Naive thymus-derived CD4-positive, alpha-beta T cell (primary cell): Measurements from ENCODE around the gene OXTR. TPM values are rescaled to one million over a fixed set of nuclear protein-coding genes. Genes with fewer than 3 reads are reported as not detected.

ENCODE experiments used
- ATAC-seq: fragments of 150-1000 bp; cut with Tn5 transposase; 2 replicates; pipeline ENCODE4 v1.10.0; 2021; ENCODE audit warnings: mild to moderate bottlenecking, moderate library complexity
- CTCF ChIA-PET: fragments of 350-600 bp; sonication (Branson Sonifier 250); formaldehyde crosslinking; loops from one replicate; lab custom pipeline; 2021; ENCODE audit warnings: antibody characterized with exemption; lab: Charles Lee
- POLR2A ChIA-PET: fragments of 350-600 bp; sonication (Branson Sonifier 250); formaldehyde crosslinking; loops from one replicate; lab custom pipeline; 2021; ENCODE audit warnings: antibody characterized with exemption, inconsistent platforms; lab: Charles Lee
- DNase-seq, 9 donors: peaks; one replicate each; pipeline versions ENCODE4 v3.0.0 to v3.0.0-alpha.2; 2020 to 2022; ENCODE audit warnings: mixed read lengths in 1 of 9
- H3K27ac ChIP-seq: one replicate; pipeline ENCODE4 v1.7.0; 2013; ENCODE audit warnings: mild to moderate bottlenecking, low read depth, low read length, moderate library complexity
- H3K27me3 ChIP-seq, 2 donors: one replicate each; pipeline ENCODE4 v1.7.0; 2013; ENCODE audit warnings: low read length in 2 of 2, mild to moderate bottlenecking in 2 of 2, moderate library complexity in 2 of 2; ENCODE audit not compliant: control insufficient read depth in 2 of 2, insufficient read depth in 2 of 2
- H3K36me3 ChIP-seq, 3 experiments: 1 replicate in 2 of 3; 2 replicates in 1 of 3; pipeline ENCODE4 v1.7.0; 2013; ENCODE audit warnings: low read length in 3 of 3, mild to moderate bottlenecking in 3 of 3, moderate library complexity in 1 of 3; ENCODE audit not compliant: insufficient read depth in 3 of 3, control insufficient read depth in 2 of 3
- H3K4me1 ChIP-seq, 2 donors: one replicate each; pipeline ENCODE4 v1.7.0; 2013; ENCODE audit warnings: low read length in 2 of 2, mild to moderate bottlenecking in 2 of 2, moderate library complexity in 1 of 2; ENCODE audit not compliant: control insufficient read depth in 2 of 2, insufficient read depth in 2 of 2
- H3K4me3 ChIP-seq: 2 replicates; pipeline ENCODE4 v1.7.0; 2013; ENCODE audit warnings: mild to moderate bottlenecking, low read length
- H3K9me3 ChIP-seq, 3 experiments: 1 replicate in 2 of 3; 2 replicates in 1 of 3; pipeline ENCODE4 v1.7.0; 2013; ENCODE audit warnings: low read length in 3 of 3; ENCODE audit not compliant: control insufficient read depth in 2 of 3
- H3K27ac Mint-ChIP-seq, 9 donors: one replicate each; pipeline ENCODE4 v1.8.0; 2020 to 2022; ENCODE audit warnings: mixed read lengths in 9 of 9, mild to moderate bottlenecking in 8 of 9, moderate library complexity in 5 of 9, inconsistent platforms in 2 of 9
- H3K27me3 Mint-ChIP-seq, 5 donors: one replicate each; pipeline ENCODE4 v1.8.0; 2021 to 2022; ENCODE audit warnings: mixed read lengths in 5 of 5, mild to moderate bottlenecking in 1 of 5
- H3K36me3 Mint-ChIP-seq, 5 donors: one replicate each; pipeline ENCODE4 v1.8.0; 2020 to 2022; ENCODE audit warnings: mixed read lengths in 5 of 5, mild to moderate bottlenecking in 3 of 5, inconsistent platforms in 1 of 5
- H3K4me1 Mint-ChIP-seq, 7 donors: one replicate each; pipeline ENCODE4 v1.8.0; 2020 to 2022; ENCODE audit warnings: mixed read lengths in 7 of 7, mild to moderate bottlenecking in 3 of 7, inconsistent platforms in 1 of 7
- H3K4me3 Mint-ChIP-seq, 10 donors: one replicate each; pipeline ENCODE4 v1.8.0; 2020 to 2022; ENCODE audit warnings: mild to moderate bottlenecking in 10 of 10, mixed read lengths in 10 of 10, moderate library complexity in 6 of 10, inconsistent platforms in 2 of 10
- H3K9me3 Mint-ChIP-seq, 11 donors: one replicate each; pipeline ENCODE4 v1.8.0; 2020 to 2022; ENCODE audit warnings: mixed read lengths in 11 of 11, mild to moderate bottlenecking in 4 of 11, inconsistent platforms in 1 of 11, moderate library complexity in 1 of 11
- intact Hi-C, 2 donors: fragments of 100-400 bp; cut with micrococcal nuclease; formaldehyde crosslinking; loops; one replicate each; pipeline ENCODE4 v1.15.1; 2023
- polyA plus RNA-seq, 2 donors: library from polyadenylated mRNA; unstranded; fragments of 300-500 nt; fragmentation: Illumina TruSeq; gene quantifications; one replicate each; pipeline ENCODE4 v1.2.3, GENCODE V29; 2021
- total RNA-seq, 6 experiments: library from RNA in 5 of 6; stranded (reverse) in 5 of 6; gene quantifications; 1 replicate in 5 of 6; 2 replicates in 1 of 6; pipeline ENCODE4 v1.2.3 and lab custom pipeline; 2021 to 2026

Gene OXTR
- total and polyA plus RNA-seq, 7 experiments from 2014 or later: 0.05 to 1.3 (median 0.22) TPM; not detected in 2

DNA sequence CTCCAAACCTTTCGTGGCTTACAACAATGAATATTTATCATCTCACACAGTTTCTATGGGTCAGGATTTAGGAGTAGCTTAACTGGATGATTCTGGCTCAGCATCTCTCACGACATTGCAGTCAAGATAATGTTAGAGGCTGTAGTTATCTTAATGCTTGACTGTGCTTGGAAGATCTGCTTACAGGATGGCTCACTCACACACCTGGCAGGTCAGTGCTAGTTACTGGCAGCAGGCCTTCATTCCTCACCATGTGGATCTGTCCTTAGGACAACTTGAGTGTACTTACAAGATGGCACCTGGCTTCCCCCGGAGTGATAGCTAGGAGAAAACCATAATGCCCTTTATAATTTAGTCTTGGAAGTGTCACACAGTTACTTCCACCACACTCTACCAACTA, 32.8 kb upstream of the OXTR start:
- peaks cover 0 to 29% (median 4%) of the 10 kb centered on the region in 11 donors for H3K9me3 Mint-ChIP-seq
- no peaks in the 10 kb centered on the region for H3K9me3 ChIP-seq
- ATAC-seq: no peak
- no peaks in the 10 kb centered on the region for H3K4me1 ChIP-seq
- ChIA-PET POLR2A (no interaction called here), CTCF (no interaction called here)
- no peaks in the 10 kb centered on the region for H3K27me3 ChIP-seq
- H3K27me3 Mint-ChIP-seq: peaks cover 0 to 6% (median 2%) of the 10 kb centered on the region in 5 donors
- H3K27ac ChIP-seq: no peak overlapping the region
- no peaks in the 10 kb centered on the region for H3K36me3 ChIP-seq
- intact Hi-C loops: no loop called here
- H3K36me3 Mint-ChIP-seq: peaks cover 0 to 6% (median 3%) of the 10 kb centered on the region in 5 donors
- DNase-seq: no peak
- H3K4me3 ChIP-seq: no peak overlapping the region
- no peak overlapping the region for H3K27ac Mint-ChIP-seq
- H3K4me1 Mint-ChIP-seq: no peaks in the 10 kb centered on the region
- H3K4me3 Mint-ChIP-seq: no peak overlapping the region

DNA sequence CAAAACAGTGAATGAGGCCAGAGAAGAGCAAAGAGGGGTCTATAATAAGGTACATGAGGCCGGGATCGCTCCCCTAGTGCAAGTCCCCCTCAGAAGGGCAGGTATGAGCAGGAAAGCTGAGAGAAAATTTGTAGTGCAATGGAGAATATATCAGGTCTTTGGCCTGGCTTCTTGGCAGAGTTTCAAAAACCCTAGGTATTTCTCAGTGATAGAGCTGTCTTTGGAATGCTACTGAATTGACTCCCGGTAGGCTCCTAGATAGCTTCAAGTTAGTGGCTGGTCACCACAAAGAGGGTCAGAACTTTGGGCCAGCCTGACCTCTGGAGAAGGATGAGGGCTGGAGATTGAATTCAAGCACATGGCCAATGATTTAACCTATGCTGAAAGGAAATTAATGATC, 30.6 kb upstream of the OXTR start:
- no peak for ATAC-seq
- no peaks in the 10 kb centered on the region for H3K4me1 Mint-ChIP-seq
- CTCF ChIA-PET: no interaction called here

DNA sequence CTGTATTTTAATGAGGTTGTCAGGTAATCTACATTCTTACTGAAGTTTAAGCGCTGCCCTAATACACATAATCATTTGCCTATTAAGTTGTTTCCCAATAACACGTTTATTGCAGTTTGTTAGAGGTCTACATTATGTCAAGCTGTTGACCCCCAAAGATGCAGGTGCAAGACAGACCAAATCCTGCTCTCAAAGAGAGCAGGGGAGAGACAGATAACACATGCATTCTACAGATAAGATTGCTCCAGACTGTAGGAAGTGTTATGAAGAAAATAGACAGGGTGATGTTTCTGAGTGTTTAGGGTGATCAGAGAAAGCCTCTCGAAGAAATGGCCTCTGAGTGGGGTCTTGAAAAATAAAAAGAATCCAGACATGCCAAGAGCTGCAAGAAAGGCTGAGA, 24.8 kb upstream of the OXTR start:
- H3K9me3 ChIP-seq: no peaks in the 10 kb centered on the region
- ChIA-PET CTCF (interaction anchor here (1.0 kb wide), 1 partner anchor 25 kb away, joined by 3 read pairs; the partner anchor contains the start of gene OXTR), POLR2A (no interaction called here)
- Mint-ChIP-seq H3K27ac (no peak overlapping the region), H3K9me3 (peaks cover 3 to 13% (median 6%) of the 10 kb centered on the region in 11 donors), H3K4me1 (no peaks in the 10 kb centered on the region), H3K36me3 (peaks cover 0 to 8% (median 3%) of the 10 kb centered on the region in 5 donors), H3K27me3 (peaks cover 0 to 12% (median 0%) of the 10 kb centered on the region in 5 donors), H3K4me3 (no peak overlapping the region)
- no peak for ATAC-seq
- no peaks in the 10 kb centered on the region for H3K36me3 ChIP-seq
- no peak overlapping the region for H3K27ac ChIP-seq
- DNase-seq: no peak
- no peaks in the 10 kb centered on the region for H3K4me1 ChIP-seq
- no peak overlapping the region for H3K4me3 ChIP-seq
- no peaks in the 10 kb centered on the region for H3K27me3 ChIP-seq
- intact Hi-C loops: no loop called here

More for the DNA sequence above, 30.6 kb upstream of the OXTR start:
- no peaks in the 10 kb centered on the region for H3K9me3 ChIP-seq
- no peaks in the 10 kb centered on the region for H3K27me3 ChIP-seq
- POLR2A ChIA-PET: no interaction called here
- H3K27me3 Mint-ChIP-seq: peaks cover 0 to 6% (median 2%) of the 10 kb centered on the region in 5 donors
- H3K9me3 Mint-ChIP-seq: peaks cover 0 to 27% (median 6%) of the 10 kb centered on the region in 11 donors
- no peaks in the 10 kb centered on the region for H3K4me1 ChIP-seq
- H3K36me3 Mint-ChIP-seq: peaks cover 0 to 6% (median 0%) of the 10 kb centered on the region in 5 donors
- no peak overlapping the region for H3K4me3 ChIP-seq
- intact Hi-C loops: no loop called here
- H3K36me3 ChIP-seq: no peaks in the 10 kb centered on the region
- no peak overlapping the region for H3K27ac Mint-ChIP-seq
- H3K27ac ChIP-seq: no peak overlapping the region
- no peak overlapping the region for H3K4me3 Mint-ChIP-seq
- no peak for DNase-seq

DNA sequence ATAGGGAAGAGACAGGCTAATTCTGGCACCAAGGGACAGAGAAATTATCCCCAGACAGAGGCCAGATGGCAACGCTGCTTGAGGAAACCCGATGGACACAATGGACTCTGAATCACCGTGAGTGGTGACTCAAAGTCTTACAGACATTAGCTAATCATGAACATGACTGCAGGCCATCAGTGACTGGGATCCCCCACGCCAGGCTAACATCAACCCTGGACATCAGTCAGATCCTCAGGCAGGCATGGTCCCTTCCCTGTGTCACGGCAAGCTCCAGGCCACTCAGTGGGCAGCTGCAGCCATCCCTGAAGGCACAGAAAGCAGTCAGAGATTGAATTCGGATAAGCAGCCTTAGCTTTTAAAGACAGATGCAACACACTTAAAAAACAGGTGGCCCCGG, 23.8 kb upstream of the OXTR start:
- no peaks in the 10 kb centered on the region for H3K4me1 ChIP-seq
- no peak overlapping the region for H3K4me3 ChIP-seq
- H3K27me3 ChIP-seq: no peaks in the 10 kb centered on the region
- ChIA-PET POLR2A (no interaction called here), CTCF (no interaction called here)
- Mint-ChIP-seq H3K27ac (no peak overlapping the region), H3K36me3 (peaks cover 0 to 8% (median 1%) of the 10 kb centered on the region in 5 donors), H3K4me1 (no peaks in the 10 kb centered on the region), H3K4me3 (no peak overlapping the region), H3K9me3 (peaks cover 3 to 23% (median 9%) of the 10 kb centered on the region in 11 donors), H3K27me3 (peaks cover 0 to 12% (median 0%) of the 10 kb centered on the region in 5 donors)
- H3K36me3 ChIP-seq: no peaks in the 10 kb centered on the region
- no peak overlapping the region for H3K27ac ChIP-seq
- no peak for ATAC-seq
- no peaks in the 10 kb centered on the region for H3K9me3 ChIP-seq
- intact Hi-C loops: no loop called here
- DNase-seq: no peak

DNA sequence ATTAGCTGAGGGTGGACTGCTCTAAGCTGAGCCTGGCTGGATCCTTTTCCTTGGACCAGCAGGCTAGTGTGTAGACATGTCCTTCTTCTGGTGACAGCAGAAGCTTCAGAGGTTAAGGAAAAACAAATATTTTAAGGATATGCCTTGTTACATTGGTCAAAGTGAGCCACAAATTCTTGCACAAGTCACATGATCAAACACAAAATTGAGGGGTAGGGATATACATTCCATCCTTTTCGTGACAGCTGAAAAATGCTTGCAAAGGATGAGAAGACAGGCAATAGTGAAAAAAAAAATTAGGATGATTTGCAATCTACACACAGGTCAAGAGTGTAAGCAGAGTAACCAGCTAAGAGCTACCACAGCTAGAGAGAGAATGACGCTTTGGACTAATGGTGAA, 21.1 kb upstream of the OXTR start:
- peaks cover 3 to 30% (median 9%) of the 10 kb centered on the region in 11 donors for H3K9me3 Mint-ChIP-seq
- ChIA-PET CTCF (no interaction called here), POLR2A (no interaction called here)
- intact Hi-C loops: no loop called here
- ATAC-seq (no peak), DNase-seq (no peak)
- no peaks in the 10 kb centered on the region for H3K27me3 ChIP-seq
- H3K4me3 ChIP-seq: no peak overlapping the region
- peaks cover 0 to 10% (median 3%) of the 10 kb centered on the region in 5 donors for H3K27me3 Mint-ChIP-seq
- no peak overlapping the region for H3K27ac ChIP-seq
- H3K9me3 ChIP-seq: no peaks in the 10 kb centered on the region
- H3K4me1 Mint-ChIP-seq: no peaks in the 10 kb centered on the region
- H3K4me1 ChIP-seq: no peaks in the 10 kb centered on the region
- H3K27ac Mint-ChIP-seq: no peak overlapping the region
- H3K36me3 ChIP-seq: no peaks in the 10 kb centered on the region
- H3K4me3 Mint-ChIP-seq: no peak overlapping the region
- H3K36me3 Mint-ChIP-seq: peaks cover 0 to 8% (median 0%) of the 10 kb centered on the region in 5 donors

DNA sequence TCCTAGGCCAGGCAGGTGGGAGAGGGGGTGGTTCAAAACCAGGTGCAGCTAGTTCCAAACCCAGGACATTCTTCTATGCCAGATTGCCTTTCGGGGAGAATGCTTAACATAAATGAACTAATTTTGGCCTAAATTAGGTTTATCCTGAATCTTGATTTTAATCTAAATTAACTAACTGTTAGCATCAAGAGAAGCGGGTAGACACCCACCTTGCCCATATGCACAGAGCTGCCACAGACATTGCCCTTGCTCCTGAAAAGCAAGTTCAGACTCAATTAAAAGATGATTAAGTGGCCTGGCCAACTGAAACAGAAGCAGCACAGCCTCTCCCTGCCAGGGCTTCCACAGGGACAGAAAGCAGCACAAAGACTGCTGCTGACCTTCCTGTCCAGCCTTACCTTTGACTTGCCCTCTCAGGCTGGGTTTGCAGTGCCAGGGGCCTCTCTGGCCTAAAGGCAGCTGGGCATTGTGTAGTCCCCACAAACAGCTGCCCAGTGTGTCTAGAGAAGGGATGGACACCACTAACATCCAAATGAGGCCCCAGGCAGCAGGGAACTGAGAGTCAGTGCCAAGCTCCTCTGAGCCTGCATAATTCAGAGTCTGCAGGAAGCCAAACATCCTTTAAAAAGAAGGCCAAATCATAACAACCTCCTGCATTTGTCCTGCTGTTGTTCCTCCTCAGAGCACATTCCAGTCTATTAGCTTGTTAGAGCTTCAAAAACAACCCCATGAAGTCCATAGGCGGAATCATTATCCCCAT, 15.4 kb upstream of the OXTR start:
- ChIA-PET CTCF (no interaction called here), POLR2A (no interaction called here)
- intact Hi-C loops: no loop called here
- H3K36me3 Mint-ChIP-seq: peaks cover 0 to 5% (median 0%) of the 10 kb centered on the region in 5 donors
- H3K9me3 Mint-ChIP-seq: peaks cover 0 to 23% (median 8%) of the 10 kb centered on the region in 11 donors
- no peak overlapping the region for H3K27ac Mint-ChIP-seq
- no peak overlapping the region for H3K4me3 ChIP-seq
- H3K27ac ChIP-seq: no peak overlapping the region
- no peak overlapping the region for H3K4me3 Mint-ChIP-seq
- DNase-seq (no peak), ATAC-seq (no peak)
- no peaks in the 10 kb centered on the region for H3K27me3 ChIP-seq
- no peaks in the 10 kb centered on the region for H3K4me1 ChIP-seq
- H3K4me1 Mint-ChIP-seq: no peaks in the 10 kb centered on the region
- H3K36me3 ChIP-seq: no peaks in the 10 kb centered on the region
- H3K27me3 Mint-ChIP-seq: peaks cover 0 to 5% (median 0%) of the 10 kb centered on the region in 5 donors
- H3K9me3 ChIP-seq: no peaks in the 10 kb centered on the region
